Aorta (tissue), 5 donors: ENCODE measurements around the gene SNAPC2. TPM values are rescaled to one million over a fixed set of nuclear protein-coding genes. Genes with fewer than 3 reads are reported as not detected.
A peak's percentile ranks its signal among the peaks of the same experiment; 100 is the strongest.

Source experiments
- ATAC-seq: fragments of 200-7000 bp; cut with Tn5 transposase; one replicate; pipeline ENCODE4 v1.9.1; 2022; ENCODE audit warnings: moderate library complexity; ENCODE audit not compliant: low FRiP score
- DNase-seq, 2 donors: peaks; one replicate each; pipeline ENCODE4 v3.0.0-alpha.2; 2020
- H3K27ac ChIP-seq, 2 donors: one replicate each; pipeline ENCODE4 v1.5.1; 2013; ENCODE audit warnings: low read length in 2 of 2, mild to moderate bottlenecking in 2 of 2, moderate library complexity in 2 of 2, control low read depth in 1 of 2, inconsistent platforms in 1 of 2, low read depth in 1 of 2
- H3K27me3 ChIP-seq, 2 donors: one replicate each; pipeline ENCODE4 v1.6.1; 2013; ENCODE audit warnings: control low read depth in 1 of 2, low read length in 1 of 2, mild to moderate bottlenecking in 1 of 2, moderate library complexity in 1 of 2; ENCODE audit not compliant: insufficient read depth in 2 of 2, control insufficient read depth in 1 of 2
- H3K36me3 ChIP-seq, 2 donors: one replicate each; pipeline ENCODE4 v1.6.1; 2013; ENCODE audit warnings: control low read depth in 1 of 2, low read length in 1 of 2, mild to moderate bottlenecking in 1 of 2; ENCODE audit not compliant: insufficient read depth in 2 of 2, control insufficient read depth in 1 of 2
- H3K4me1 ChIP-seq, 2 donors: one replicate each; pipeline ENCODE4 v1.6.1; 2013; ENCODE audit warnings: low read length in 2 of 2, control low read depth in 1 of 2, mild to moderate bottlenecking in 1 of 2, moderate library complexity in 1 of 2; ENCODE audit not compliant: insufficient read depth in 2 of 2, control insufficient read depth in 1 of 2
- H3K4me3 ChIP-seq, 2 donors: one replicate each; pipeline ENCODE4 v1.5.1; 2013; ENCODE audit warnings: low read length in 2 of 2, control low read depth in 1 of 2, mild to moderate bottlenecking in 1 of 2
- H3K9me3 ChIP-seq: one replicate; pipeline ENCODE4 v1.6.1; 2013; ENCODE audit warnings: mild to moderate bottlenecking, low read length; ENCODE audit not compliant: control insufficient read depth
- WGBS, 2 donors: extraction: QIAGEN DNeasy Blood & Tissue Kit; methylation state at CpG; one replicate each; pipeline ENCODE4 v1.1.7; 2013; 5-methylcytosine and 5-hydroxymethylcytosine counted together
- intact Hi-C, 2 donors: fragments of 100-400 bp; cut with DNase I; formaldehyde crosslinking; loops; one replicate each; pipeline versions ENCODE4 v1.14.2 to v1.15.0; 2022
- polyA plus RNA-seq, 2 donors: library from polyadenylated mRNA; stranded (reverse); fragments of 200-250 nt; gene quantifications; one replicate each; pipeline ENCODE4 v1.2.3, GENCODE V29; 2013
- total RNA-seq, 2 donors: library from RNA; stranded (reverse); fragmentation: NEBNext Ultra II Directional; extraction: Animal tissue kit (Norgen Biotek cat#: 25700); gene quantifications; one replicate each; pipeline ENCODE4 v1.2.1, GENCODE V29; 2021
- donor health status: healthy with polysubstance abuse.
- donor health status: Bipolar disorder and iron deficiency.
- donor health status: DM: no; HTN: no; CAD: no.
- donor health status: DM: no; HTN: no; CAD: no.
- donor health status: DM: yes; HTN: yes; CAD: no.

Gene SNAPC2
- total and polyA plus RNA-seq, 4 donors, result 12.0 to 26.6 (median 21.3) TPM

DNA sequence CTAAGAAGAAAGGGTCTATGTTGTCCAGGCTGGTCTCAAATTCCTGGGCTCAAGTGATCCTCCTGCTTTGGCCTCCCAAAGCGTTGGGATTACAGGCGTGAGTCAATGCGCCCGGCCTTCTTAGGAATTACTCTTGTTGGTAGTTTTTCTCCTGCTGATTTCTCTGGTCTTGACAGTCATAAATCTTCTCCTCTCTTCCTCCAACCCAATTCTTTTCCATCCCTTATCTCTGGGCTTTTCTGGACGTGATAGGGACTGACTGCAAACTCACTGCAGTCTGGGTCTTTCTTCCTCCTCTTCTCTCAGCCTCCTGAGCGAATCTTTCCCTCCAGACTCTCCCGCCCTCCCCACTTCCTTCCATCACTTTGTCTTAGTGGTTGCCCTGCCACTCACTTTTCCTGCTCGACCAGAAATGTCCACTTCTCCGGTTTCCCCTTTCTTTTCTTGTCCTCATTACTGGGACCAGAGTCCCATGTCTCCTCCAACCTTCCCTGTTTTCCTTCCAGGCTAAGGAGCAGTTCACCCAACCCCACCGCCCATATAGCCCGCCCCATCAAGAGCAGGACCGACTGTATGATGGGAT, 45.2 kb downstream of the SNAPC2 start:
- Histone ChIP-seq H3K4me3 (no peak overlapping the region), H3K9me3 (no peaks in the 10 kb centered on the region), H3K27ac (no peak overlapping the region), H3K4me1 (no peaks in the 10 kb centered on the region), H3K36me3 (peaks cover 3% of the 10 kb centered on the region in 2 donors), H3K27me3 (no peaks in the 10 kb centered on the region)
- WGBS, 2 donors, result 88 to 90% methylated on average over 12 of the region's 12 CpGs
- ATAC-seq (no peak), DNase-seq (no peak)
- intact Hi-C loops, result no loop called here

DNA sequence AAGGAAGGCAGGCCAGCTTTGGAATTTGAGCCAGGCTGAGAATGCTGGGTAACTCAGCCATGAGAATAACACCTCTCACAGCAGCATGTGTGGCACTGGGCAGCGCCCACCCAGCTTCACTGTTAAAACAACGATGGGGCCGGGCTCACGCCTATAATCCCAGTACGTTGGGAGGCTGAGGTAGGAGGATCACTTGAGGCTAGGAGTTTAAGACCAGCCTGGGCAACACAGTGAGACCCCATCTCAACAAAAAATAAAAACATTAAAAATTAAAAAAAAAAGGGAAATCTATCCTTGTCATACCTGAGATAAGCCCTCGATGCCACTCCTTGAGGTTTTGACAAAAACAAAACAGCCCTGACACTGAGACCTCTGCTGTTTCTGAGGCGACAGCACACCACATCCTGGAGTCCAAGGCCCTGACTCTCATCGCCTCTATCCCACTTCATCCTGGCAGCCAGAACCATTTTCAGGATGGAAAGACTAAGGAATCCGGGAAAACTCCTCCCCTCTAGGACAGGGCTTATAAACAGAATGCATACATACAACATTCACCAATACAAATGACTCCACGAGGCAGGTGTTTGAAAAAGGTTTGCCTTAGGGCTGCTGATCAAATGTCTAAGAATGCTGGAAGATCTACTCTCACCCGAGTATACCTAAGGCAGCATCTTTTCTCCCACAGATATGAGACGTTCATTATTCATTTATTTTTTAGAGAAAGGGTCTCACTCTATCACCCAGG, 46.0 kb downstream of the SNAPC2 start:
- Histone ChIP-seq H3K27me3 (no peaks in the 10 kb centered on the region), H3K36me3 (peaks cover 3% of the 10 kb centered on the region in 2 donors), H3K27ac (no peak overlapping the region), H3K4me1 (no peaks in the 10 kb centered on the region), H3K9me3 (no peaks in the 10 kb centered on the region), H3K4me3 (no peak overlapping the region)
- no peak for DNase-seq
- no peak for ATAC-seq
- 85 to 88% methylated on average over 12 of the region's 12 CpGs for WGBS, 2 donors
- intact Hi-C loops, result no loop called here

DNA sequence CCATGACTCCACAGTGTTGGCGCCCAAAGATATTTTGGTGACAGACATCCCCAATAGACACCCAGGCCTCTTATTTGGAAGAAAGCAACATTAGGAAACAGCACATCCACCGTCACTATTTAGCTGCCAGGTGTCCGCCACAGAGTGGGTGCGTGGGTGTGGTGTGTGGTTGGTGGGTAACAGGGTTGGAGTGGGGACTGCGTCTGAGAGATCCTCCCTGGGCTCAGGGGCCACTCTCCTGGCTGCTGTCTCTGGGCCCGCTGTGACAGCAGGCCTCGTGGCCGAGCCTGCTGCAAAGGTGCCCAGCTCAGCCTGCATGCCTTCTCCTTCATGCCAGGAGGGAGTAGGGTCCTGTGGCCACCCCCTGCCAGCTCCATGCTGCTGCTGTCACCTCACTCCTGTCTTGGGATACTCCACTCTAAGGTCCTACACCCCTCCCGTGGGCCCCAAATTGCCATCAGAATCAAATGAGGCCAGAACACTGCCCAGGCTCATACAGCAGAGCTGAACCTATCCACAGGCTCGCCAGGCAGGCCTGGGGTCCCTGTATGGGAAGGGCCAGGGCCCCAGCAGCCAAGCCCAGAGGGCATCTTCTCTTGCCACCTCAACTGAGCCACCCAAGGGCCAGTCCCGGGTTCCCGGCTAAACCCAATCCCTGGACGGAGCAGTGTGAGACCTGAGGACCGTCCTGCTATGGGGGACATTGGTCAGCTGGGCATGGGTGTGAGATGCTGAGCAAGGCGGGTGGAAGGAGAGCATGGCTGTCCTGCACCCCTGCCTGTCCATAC, 48.1 kb downstream of the SNAPC2 start:
- Histone ChIP-seq H3K4me3 (no peak overlapping the region), H3K4me1 (no peaks in the 10 kb centered on the region), H3K27ac (no peak overlapping the region), H3K36me3 (peaks cover 0 to 3% of the 10 kb centered on the region in 2 donors), H3K27me3 (no peaks in the 10 kb centered on the region), H3K9me3 (no peaks in the 10 kb centered on the region)
- DNase-seq (no peak), ATAC-seq (no peak)
- intact Hi-C loops, result no loop called here
- 89 to 91% methylated on average over 15 of the region's 15 CpGs for WGBS, 2 donors

- WGBS, 2 donors, result 89 to 91% methylated on average over 20 of the region's 20 CpGs
- Histone ChIP-seq H3K27me3 (no peaks in the 10 kb centered on the region), H3K4me1 (no peaks in the 10 kb centered on the region), H3K9me3 (no peaks in the 10 kb centered on the region), H3K27ac (no peak overlapping the region), H3K4me3 (no peak overlapping the region), H3K36me3 (peaks cover 0 to 3% of the 10 kb centered on the region in 2 donors)
- DNase-seq (no peak), ATAC-seq (no peak)
- intact Hi-C loops, result no loop called here
Observed at GRCh38 chr19:7968796-7969554, 48.8 kb downstream of the SNAPC2 start.

GRCh38 chr19:7969555-7969939, 49.4 kb downstream of the SNAPC2 start:
- ATAC-seq (no peak), DNase-seq (no peak)
- WGBS, 2 donors, result 82 to 84% methylated on average over 11 of the region's 11 CpGs
- intact Hi-C loops, result no loop called here
- H3K36me3 ChIP-seq, result peaks cover 0 to 3% of the 10 kb centered on the region in 2 donors
- no peaks in the 10 kb centered on the region for H3K9me3 ChIP-seq
- H3K27me3 ChIP-seq, result no peaks in the 10 kb centered on the region
- H3K4me3 ChIP-seq, result no peak overlapping the region
- no peaks in the 10 kb centered on the region for H3K4me1 ChIP-seq
- no peak overlapping the region for H3K27ac ChIP-seq

GRCh38 chr19:7970716-7971448, 50.7 kb downstream of the SNAPC2 start:
- intact Hi-C loops, result no loop called here
- WGBS, 2 donors, result 69 to 73% methylated on average over 12 of the region's 12 CpGs

GRCh38 chr19:7971553-7972520, 51.7 kb downstream of the SNAPC2 start:
- Histone ChIP-seq H3K27ac (no peak overlapping the region), H3K9me3 (no peaks in the 10 kb centered on the region), H3K27me3 (no peaks in the 10 kb centered on the region), H3K4me3 (no peak overlapping the region), H3K36me3 (peaks cover 0 to 3% of the 10 kb centered on the region in 2 donors), H3K4me1 (no peaks in the 10 kb centered on the region)
- no peak for DNase-seq
- peak; percentile 16 for ATAC-seq
- intact Hi-C loops, result no loop called here
- WGBS, 2 donors, result 84 to 86% methylated on average over 33 to 35 of the region's 35 CpGs

More at GRCh38 chr19:7970716-7971448, 50.7 kb downstream of the SNAPC2 start:
- Histone ChIP-seq H3K27me3 (no peaks in the 10 kb centered on the region), H3K36me3 (peaks cover 0 to 3% of the 10 kb centered on the region in 2 donors), H3K4me3 (no peak overlapping the region), H3K9me3 (no peaks in the 10 kb centered on the region), H3K4me1 (no peaks in the 10 kb centered on the region), H3K27ac (no peak overlapping the region)
- DNase-seq (no peak), ATAC-seq (no peak)
